MM.1S (cell line): ENCODE measurements around the gene PRR20G.

ENCODE experiments used
- CTCF ChIP-seq: fragments of 300-600 bp; sonication (generic); IDR thresholded peaks from 2 replicates; pipeline ENCODE4 v1.5.1; 2016; ENCODE audit warnings: antibody characterized with exemption, low read length, mixed read lengths
- EZH2 ChIP-seq: fragments of 300-600 bp; sonication (generic); optimal IDR thresholded peaks from 2 replicates; pipeline ENCODE3; 2017; ENCODE audit warnings: low read depth, mild to moderate bottlenecking, antibody characterized with exemption, low read length, mixed read lengths
- EZH2phosphoT487 ChIP-seq: fragments of 300-600 bp; sonication (generic); IDR thresholded peaks from 2 replicates; pipeline ENCODE4 v1.6.1; 2018; ENCODE audit warnings: antibody characterized with exemption, low read length

DNA sequence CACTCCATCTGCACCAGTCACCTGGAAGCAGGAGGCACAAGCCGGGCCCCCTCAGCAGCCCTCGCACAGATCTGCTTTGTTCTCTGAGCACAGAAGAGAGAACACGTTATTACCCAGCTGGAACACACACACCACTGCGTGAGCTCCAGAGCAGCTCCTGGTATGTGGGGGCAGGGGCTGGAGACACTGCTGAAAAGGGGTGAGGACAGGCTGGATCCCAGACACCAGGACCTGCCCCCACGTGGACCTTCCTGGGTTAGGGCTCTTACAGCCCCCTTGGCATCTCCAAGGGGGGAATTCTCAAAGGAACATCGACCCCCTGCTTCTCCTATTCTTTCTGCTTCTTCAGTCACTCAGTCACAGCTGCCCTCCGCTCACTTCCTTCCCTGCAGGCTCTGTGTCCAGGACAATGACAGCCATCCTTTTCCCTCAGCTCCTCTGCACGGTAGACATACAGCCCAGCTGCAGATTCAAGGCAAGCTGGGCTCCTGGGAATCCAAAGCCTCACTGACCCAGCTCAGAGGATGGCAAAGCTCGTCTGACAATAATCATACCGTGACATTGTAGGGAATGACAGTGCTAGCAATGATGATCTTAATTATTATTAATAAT is 33.7 kb downstream of the PRR20G start:
- no peak for TF ChIP-seq CTCF
- no peak for TF ChIP-seq EZH2
- TF ChIP-seq EZH2phosphoT487, result no peak
